Suprapubic skin (tissue), 4 donors: Measurements from ENCODE around the gene TRPM6. TPM values are rescaled to one million over a fixed set of nuclear protein-coding genes. Genes with fewer than 3 reads are reported as not detected.

ENCODE experiments used
- DNase-seq, 2 donors: peaks; one replicate each; pipeline ENCODE4 v3.0.0-alpha.2; 2019; ENCODE audit warnings: low spot score in 2 of 2
- H3K27ac ChIP-seq: fragments of 200-600 bp; sonication (generic); one replicate; pipeline ENCODE4 v1.5.1; 2019
- H3K27me3 ChIP-seq: fragments of 200-600 bp; sonication (generic); one replicate; pipeline ENCODE4 v1.5.1; 2019
- H3K36me3 ChIP-seq: fragments of 200-600 bp; sonication (generic); one replicate; pipeline ENCODE4 v1.5.1; 2019
- H3K4me1 ChIP-seq: fragments of 200-600 bp; sonication (generic); one replicate; pipeline ENCODE4 v1.5.1; 2019
- H3K4me3 ChIP-seq: fragments of 200-600 bp; sonication (generic); one replicate; pipeline ENCODE4 v1.5.1; 2019; ENCODE audit warnings: mild to moderate bottlenecking
- H3K9me3 ChIP-seq: fragments of 200-600 bp; sonication (generic); one replicate; pipeline ENCODE4 v1.5.1; 2019
- EP300 ChIP-seq: sonication (generic); formaldehyde crosslinking; IDR thresholded peaks from one replicate; pipeline ENCODE4 v1.6.1; 2017; ENCODE audit warnings: antibody characterized with exemption
- POLR2A ChIP-seq, 2 donors: fragments of 450-650 bp; IDR thresholded peaks; one replicate each; pipeline ENCODE4 v1.6.1; 2017; ENCODE audit warnings: antibody characterized with exemption in 2 of 2, mild to moderate bottlenecking in 2 of 2, moderate library complexity in 2 of 2
- POLR2AphosphoS5 ChIP-seq, 3 donors: sonication (generic); formaldehyde crosslinking; IDR thresholded peaks; one replicate each; pipeline ENCODE4 v1.6.1; 2017; ENCODE audit warnings: antibody characterized with exemption in 3 of 3
- whole genome bisulfite sequencing: methylation state at CpG from one replicate; pipeline ENCODE4 v1.1.5; 2018; 5-methylcytosine and 5-hydroxymethylcytosine counted together
- total RNA-seq, 4 donors: library from RNA; depleted of rRNA; stranded (reverse); fragments of >200 nt; gene quantifications; one replicate each; pipeline ENCODE4 v1.1.0, GENCODE V29; 2016
- TF ChIP-seq, protein P1 (sequence below), 2 donors: fragments of 200-600 bp in 1 of 2; fragments of 450-650 bp in 1 of 2; sonication (generic) in 1 of 2; IDR thresholded peaks; one replicate each; pipeline ENCODE4 v1.5.1; 2016 to 2019; ENCODE audit warnings: antibody characterized with exemption in 2 of 2, mild to moderate bottlenecking in 1 of 2, moderate library complexity in 1 of 2

Gene TRPM6
- total RNA-seq, 4 donors from 2014 or later = 0.53 to 1.6 (median 1.0) TPM

DNA sequence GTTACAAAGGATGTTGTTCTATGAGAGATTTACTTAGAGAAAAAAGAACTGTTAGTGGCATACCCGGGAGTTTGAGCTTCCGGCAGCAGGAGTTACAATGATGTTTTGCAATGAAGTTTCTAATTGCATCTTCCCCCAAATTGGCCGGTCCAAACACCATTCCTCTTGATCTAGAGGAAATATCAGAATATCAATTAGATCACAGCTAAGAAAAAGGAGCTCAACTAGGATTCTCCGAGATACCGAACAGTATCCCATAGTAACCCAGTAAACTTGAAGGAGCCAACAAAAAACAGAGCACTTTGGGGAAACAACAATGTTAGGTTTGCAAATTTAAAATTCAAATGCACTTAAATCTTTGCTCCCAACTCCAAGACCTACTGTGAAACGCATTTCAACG, 159.5 kb downstream of the TRPM6 start:
- no peaks in the 10 kb centered on the region for H3K9me3 ChIP-seq
- no peaks in the 10 kb centered on the region for H3K27me3 ChIP-seq
- H3K27ac ChIP-seq = no peak overlapping the region
- DNase-seq = no peak
- TF ChIP-seq POLR2AphosphoS5 (IDR thresholded peaks at IDR 0.05) (no peak), POLR2A (IDR thresholded peaks at IDR 0.05) (no peak), EP300 (no peak)
- TF ChIP-seq, protein P1, sequence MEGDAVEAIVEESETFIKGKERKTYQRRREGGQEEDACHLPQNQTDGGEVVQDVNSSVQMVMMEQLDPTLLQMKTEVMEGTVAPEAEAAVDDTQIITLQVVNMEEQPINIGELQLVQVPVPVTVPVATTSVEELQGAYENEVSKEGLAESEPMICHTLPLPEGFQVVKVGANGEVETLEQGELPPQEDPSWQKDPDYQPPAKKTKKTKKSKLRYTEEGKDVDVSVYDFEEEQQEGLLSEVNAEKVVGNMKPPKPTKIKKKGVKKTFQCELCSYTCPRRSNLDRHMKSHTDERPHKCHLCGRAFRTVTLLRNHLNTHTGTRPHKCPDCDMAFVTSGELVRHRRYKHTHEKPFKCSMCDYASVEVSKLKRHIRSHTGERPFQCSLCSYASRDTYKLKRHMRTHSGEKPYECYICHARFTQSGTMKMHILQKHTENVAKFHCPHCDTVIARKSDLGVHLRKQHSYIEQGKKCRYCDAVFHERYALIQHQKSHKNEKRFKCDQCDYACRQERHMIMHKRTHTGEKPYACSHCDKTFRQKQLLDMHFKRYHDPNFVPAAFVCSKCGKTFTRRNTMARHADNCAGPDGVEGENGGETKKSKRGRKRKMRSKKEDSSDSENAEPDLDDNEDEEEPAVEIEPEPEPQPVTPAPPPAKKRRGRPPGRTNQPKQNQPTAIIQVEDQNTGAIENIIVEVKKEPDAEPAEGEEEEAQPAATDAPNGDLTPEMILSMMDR (IDR thresholded peaks at IDR 0.05) = no peak
- 75% methylated on average over 7 of the region's 7 CpGs for WGBS
- H3K4me1 ChIP-seq = peaks cover 4% of the 10 kb centered on the region
- no peaks in the 10 kb centered on the region for H3K36me3 ChIP-seq
- H3K4me3 ChIP-seq = no peak overlapping the region

DNA sequence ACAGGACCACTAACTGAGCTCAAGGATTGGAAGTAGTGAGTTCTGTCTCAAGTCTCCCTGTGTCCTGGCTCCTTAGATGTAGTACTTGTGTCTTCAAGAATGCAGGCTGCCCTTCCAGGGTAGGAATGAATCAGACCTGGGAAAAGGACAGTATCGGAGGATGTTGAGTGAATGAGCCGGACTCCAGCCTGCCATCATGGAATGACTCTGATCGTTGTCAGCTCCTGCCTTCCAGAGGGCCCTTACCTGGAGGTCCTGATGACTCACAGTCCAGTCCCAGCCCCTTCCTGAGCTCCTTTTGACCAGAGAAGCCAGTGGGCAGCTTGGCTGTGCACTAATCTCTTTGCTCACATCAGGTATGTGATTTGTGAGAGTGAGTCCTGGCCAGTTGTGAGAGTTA, 161.1 kb downstream of the TRPM6 start:
- Histone ChIP-seq H3K36me3 (no peaks in the 10 kb centered on the region), H3K27me3 (no peaks in the 10 kb centered on the region), H3K4me3 (no peak overlapping the region), H3K4me1 (peaks cover 4% of the 10 kb centered on the region), H3K27ac (no peak overlapping the region), H3K9me3 (no peaks in the 10 kb centered on the region)
- 98% methylated on average over 3 of the region's 3 CpGs for WGBS
- no peak for DNase-seq
- no peak for TF ChIP-seq POLR2AphosphoS5 (IDR thresholded peaks at IDR 0.05)

DNA sequence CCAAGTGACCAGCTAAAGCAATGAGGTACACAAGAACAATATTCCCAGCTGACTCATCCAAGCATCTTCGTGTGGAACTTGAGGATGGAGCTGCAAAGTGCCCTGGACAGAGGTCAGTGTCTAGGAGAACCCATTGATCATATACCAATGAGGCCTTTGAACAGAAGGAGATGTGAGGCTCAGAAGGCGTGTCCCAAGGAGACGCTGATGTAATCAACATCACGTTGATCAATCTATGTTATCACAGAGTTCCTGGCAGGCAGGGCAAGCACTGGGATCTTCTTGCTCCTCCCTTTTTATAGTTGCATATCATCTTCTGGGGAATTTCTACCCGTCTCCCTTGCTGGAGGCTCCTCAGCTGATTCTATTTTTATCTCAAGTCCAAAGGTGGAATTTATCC, 163.4 kb downstream of the TRPM6 start:
- Histone ChIP-seq H3K27ac (no peak overlapping the region), H3K36me3 (no peaks in the 10 kb centered on the region), H3K27me3 (no peaks in the 10 kb centered on the region), H3K9me3 (no peaks in the 10 kb centered on the region), H3K4me3 (no peak overlapping the region), H3K4me1 (peaks cover 2% of the 10 kb centered on the region)
- 57% methylated on average over 5 of the region's 5 CpGs for WGBS
- no peak for DNase-seq
- TF ChIP-seq POLR2AphosphoS5 (IDR thresholded peaks at IDR 0.05) = no peak
- TF ChIP-seq, protein P1 (IDR thresholded peaks at IDR 0.05) = no peak
- no peak for TF ChIP-seq EP300
- no peak for TF ChIP-seq POLR2A (IDR thresholded peaks at IDR 0.05)

DNA sequence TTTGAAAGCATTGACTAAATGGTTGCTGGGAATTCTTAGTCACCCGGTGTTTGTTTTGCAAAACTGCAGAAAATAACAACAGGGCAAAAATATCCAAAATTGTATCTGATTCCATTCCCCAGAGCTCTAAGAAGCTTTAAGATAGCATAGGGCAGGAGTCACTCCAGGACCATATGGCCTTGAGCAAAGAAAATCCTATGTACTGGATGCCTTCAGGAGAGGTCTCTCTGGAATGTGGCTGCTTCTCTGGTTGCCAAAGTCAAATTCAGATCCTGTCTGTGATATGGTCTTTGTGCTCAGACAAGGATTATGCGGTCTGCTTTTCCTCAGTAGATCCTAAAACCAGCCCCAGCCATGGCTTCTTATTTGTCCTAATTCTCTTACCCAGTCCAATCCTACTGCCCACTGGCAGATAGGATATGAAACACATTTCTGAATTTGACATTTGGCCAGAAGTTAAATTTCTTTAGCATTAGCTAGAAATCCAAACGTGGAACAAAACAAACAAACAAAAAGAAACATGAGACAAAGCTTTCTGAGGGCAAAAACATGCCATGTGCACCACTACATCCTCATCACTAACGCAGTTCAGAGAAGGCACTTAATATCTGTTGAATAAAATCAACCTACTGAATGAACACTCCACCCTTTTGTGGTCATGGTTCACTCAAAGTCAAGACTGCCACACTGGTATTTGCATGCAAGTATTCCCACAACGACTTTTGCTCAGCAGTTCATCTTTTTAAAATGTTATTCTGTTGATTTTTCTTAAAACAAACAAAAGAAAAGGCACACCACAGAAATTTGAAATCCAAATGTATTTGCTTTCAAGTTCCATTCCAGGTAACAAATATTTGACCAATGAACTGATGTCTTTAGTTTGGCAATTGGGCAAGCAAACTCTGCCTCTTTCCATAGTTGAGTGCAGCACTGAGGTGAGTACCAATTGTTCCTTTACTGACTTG, 165.7 kb downstream of the TRPM6 start:
- no peaks in the 10 kb centered on the region for H3K36me3 ChIP-seq
- H3K4me1 ChIP-seq = no peaks in the 10 kb centered on the region
- no peak for DNase-seq
- H3K9me3 ChIP-seq = no peaks in the 10 kb centered on the region
- no peak overlapping the region for H3K27ac ChIP-seq
- no peaks in the 10 kb centered on the region for H3K27me3 ChIP-seq
- WGBS = 58% methylated on average over 5 of the region's 5 CpGs
- H3K4me3 ChIP-seq = no peak overlapping the region
- TF ChIP-seq POLR2AphosphoS5 (IDR thresholded peaks at IDR 0.05) = no peak
- TF ChIP-seq, protein P1 (IDR thresholded peaks at IDR 0.05) = no peak
- TF ChIP-seq POLR2A (IDR thresholded peaks at IDR 0.05) = no peak

DNA sequence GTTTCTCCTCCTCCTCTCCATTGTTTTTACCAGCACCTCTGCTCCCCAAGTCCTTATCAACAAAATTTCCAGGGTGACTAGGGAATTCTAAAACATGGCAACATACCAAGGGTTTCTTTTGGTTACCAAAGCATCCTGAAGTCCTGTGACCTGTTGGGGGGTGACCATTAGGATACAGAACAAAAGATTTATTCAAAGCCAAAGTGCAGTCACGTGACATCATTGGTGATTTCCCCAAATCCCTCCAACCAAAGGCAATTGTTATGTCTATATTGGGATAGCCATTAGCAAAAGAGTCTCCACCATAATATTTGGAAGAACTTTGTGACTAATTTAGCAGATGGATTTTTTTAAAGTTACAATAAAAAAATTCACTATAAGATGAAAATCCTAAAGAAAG, 168.4 kb downstream of the TRPM6 start:
- TF ChIP-seq POLR2AphosphoS5 (IDR thresholded peaks at IDR 0.05) = no peak
- TF ChIP-seq POLR2A (IDR thresholded peaks at IDR 0.05) = no peak
- TF ChIP-seq, protein P1 (IDR thresholded peaks at IDR 0.05) = no peak
- TF ChIP-seq EP300 = no peak
- WGBS = 88% methylated on average over 1 of the region's 1 CpG
- DNase-seq = no peak
- Histone ChIP-seq H3K27me3 (no peaks in the 10 kb centered on the region), H3K36me3 (no peaks in the 10 kb centered on the region), H3K27ac (no peak overlapping the region), H3K9me3 (no peaks in the 10 kb centered on the region), H3K4me3 (no peak overlapping the region), H3K4me1 (no peaks in the 10 kb centered on the region)
